ENCODE measurements around the gene SAP30L.

SAP30L gene

DNA sequence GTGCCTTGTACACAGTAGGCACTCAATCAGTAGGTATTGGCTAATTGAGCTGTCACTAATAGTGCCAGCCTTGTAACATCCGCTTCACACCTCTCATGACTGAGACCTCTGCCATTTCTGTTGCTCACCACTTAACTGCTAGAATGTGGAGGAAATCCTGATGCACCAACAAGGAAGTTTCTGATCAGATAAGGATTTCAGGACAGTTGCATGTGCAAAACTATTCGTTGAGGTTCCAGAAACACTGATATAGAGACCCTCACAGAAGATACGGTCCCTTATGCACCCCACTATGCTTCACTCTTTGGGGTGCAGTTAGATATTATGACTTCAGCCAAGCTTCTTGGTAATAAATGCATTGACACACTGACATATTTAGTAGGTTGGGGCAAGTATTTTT, 10.7 kb downstream of the SAP30L start:
- no peak overlapping the region for H3K4me3 ChIP-seq (replicated peaks; ENCODE audit: low read depth, low read length)
- DNase-seq (ENCODE audit: extremely low read depth, low read depth): no peak
- TF ChIP-seq, protein P1, sequence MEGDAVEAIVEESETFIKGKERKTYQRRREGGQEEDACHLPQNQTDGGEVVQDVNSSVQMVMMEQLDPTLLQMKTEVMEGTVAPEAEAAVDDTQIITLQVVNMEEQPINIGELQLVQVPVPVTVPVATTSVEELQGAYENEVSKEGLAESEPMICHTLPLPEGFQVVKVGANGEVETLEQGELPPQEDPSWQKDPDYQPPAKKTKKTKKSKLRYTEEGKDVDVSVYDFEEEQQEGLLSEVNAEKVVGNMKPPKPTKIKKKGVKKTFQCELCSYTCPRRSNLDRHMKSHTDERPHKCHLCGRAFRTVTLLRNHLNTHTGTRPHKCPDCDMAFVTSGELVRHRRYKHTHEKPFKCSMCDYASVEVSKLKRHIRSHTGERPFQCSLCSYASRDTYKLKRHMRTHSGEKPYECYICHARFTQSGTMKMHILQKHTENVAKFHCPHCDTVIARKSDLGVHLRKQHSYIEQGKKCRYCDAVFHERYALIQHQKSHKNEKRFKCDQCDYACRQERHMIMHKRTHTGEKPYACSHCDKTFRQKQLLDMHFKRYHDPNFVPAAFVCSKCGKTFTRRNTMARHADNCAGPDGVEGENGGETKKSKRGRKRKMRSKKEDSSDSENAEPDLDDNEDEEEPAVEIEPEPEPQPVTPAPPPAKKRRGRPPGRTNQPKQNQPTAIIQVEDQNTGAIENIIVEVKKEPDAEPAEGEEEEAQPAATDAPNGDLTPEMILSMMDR (IDR thresholded peaks at IDR 0.05; ENCODE audit: low read depth, low read length, missing control alignments): no peak

DNA sequence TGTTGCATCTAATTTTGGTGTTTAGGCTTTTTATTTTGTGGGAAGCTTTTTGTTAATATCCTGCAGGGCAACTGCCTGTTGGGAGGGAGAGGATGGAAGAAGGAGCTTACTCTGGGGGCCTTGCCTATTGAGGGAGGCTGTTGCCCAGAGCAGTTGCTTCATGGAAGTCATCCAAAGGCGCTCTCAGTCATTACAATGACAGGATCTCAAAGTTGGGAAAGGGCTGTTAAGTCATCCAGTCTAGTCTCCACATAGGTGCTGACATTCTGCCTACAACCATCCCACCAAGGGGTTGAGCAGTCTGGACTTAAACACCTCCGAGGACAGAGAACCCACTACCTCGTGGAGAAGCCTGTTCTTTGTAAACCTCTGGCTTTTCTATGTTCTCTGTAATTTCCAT, 13.2 kb downstream of the SAP30L start:
- TF ChIP-seq, protein P1 (IDR thresholded peaks at IDR 0.05; ENCODE audit: low read depth, low read length, missing control alignments): no peak

DNA sequence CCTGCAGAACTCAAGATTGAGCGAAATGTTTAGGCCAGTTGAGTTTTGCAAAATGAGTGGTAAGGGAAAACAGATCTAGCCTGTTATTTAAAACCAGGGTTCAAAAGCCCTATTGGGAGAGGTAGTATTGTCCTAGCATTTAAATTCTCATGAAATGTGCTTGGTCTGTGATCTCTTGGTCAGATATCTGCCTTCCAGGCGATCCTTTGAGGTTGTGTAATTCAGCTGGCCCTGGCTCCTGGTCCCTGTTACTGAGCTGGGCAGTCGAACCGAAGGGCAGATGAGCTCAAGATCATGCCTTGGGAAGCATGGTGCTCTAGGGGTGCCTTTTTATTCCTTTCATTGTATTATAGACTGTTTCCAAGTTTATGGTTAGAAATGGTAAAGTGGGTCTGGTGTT, 14.4 kb downstream of the SAP30L start:
- DNase-seq (ENCODE audit: extremely low read depth, low read depth): no peak
- TF ChIP-seq, protein P1 (IDR thresholded peaks at IDR 0.05; ENCODE audit: low read depth, low read length, missing control alignments): no peak
- no peak overlapping the region for H3K4me3 ChIP-seq (replicated peaks; ENCODE audit: low read depth, low read length)

More for the DNA sequence above, 13.2 kb downstream of the SAP30L start:
- no peak overlapping the region for H3K4me3 ChIP-seq (replicated peaks; ENCODE audit: low read depth, low read length)
- no peak for DNase-seq (ENCODE audit: extremely low read depth, low read depth)

DNA sequence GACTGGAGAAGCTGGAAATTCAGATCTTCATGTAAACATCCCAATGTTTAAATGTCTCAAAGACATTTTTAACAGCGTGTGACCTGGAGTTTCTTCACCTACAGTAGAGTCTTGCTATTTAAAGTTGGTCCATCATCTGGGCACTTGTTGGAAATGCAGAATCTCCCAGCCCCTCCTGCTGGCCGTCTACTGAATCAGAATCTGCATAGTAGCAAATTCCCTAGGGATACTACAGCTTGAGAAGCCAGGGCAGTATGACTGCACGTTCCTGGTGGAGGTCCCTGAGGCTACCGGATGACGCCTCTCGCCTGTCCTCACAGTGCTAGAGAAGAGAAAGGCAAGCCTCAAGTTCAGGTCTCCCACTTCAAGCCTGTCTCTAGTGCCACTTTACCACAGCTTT, 15.7 kb downstream of the SAP30L start:
- DNase-seq (ENCODE audit: extremely low read depth, low read depth): no peak
- TF ChIP-seq, protein P1 (IDR thresholded peaks at IDR 0.05; ENCODE audit: low read depth, low read length, missing control alignments): peak; percentile 37
- H3K4me3 ChIP-seq (replicated peaks; ENCODE audit: low read depth, low read length): no peak overlapping the region

DNA sequence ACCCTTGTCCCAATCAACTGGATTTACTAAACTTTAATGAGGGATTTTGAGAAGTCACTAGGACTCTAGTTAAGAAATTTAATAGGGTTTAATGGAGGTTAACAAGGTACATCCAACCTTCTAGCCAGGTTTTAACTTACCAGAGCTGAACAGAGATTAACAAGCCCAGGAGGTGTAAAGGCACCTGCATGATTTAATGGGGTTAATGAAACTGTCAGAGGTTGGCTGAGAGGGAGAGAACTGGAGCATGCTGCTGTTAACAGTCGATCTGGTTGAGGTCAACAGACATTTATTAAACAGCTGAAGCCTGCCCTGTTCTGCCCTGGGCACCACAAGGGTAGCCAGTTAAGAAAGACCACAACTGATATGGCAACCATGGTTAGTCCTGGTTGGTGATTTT, 18.6 kb downstream of the SAP30L start:
- DNase-seq (ENCODE audit: extremely low read depth, low read depth): no peak
- TF ChIP-seq, protein P1 (IDR thresholded peaks at IDR 0.05; ENCODE audit: low read depth, low read length, missing control alignments): no peak
- H3K4me3 ChIP-seq (replicated peaks; ENCODE audit: low read depth, low read length): no peak overlapping the region

DNA sequence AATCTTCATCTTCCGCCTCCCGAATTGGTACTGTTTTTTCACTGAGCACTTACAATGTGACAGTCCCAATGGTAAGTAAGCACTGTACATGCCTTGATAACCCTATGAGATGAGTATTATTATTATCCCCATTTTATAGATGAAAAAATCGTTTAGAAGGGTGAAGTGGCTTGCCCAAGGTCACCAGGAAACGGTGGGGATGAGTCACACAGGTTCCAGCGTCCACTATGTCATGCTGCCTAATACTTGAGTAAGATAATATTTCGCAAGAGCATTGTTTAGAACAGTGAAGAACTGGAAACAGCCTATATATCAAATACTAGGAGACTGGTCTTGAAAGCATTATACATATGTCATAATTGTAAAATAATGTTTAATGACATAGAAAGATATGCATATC, 19.4 kb downstream of the SAP30L start:
- no peak overlapping the region for H3K4me3 ChIP-seq (replicated peaks; ENCODE audit: low read depth, low read length)
- no peak for DNase-seq (ENCODE audit: extremely low read depth, low read depth)
- TF ChIP-seq, protein P1 (IDR thresholded peaks at IDR 0.05; ENCODE audit: low read depth, low read length, missing control alignments): no peak

DNA sequence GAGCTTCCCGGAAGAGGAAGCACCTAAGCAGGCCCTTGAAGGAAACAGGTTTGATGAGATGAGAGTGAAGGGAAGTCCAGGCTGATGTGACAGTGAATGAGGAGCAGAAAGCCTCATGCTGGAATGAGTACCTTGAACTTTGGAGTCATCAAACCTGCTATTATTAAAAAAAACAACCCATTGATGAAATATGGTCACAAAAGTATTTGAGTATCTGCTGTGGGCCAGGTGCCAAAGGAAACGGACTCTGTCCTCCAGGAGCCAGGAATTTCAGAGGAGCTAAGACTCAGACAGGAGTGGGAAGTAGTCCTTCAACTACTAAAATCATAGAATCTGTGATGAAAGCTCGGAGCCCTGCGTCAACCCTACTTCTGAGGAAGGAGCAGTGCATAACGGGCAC, 20.4 kb downstream of the SAP30L start:
- TF ChIP-seq, protein P1 (IDR thresholded peaks at IDR 0.05; ENCODE audit: low read depth, low read length, missing control alignments): no peak

More for the DNA sequence above, 20.4 kb downstream of the SAP30L start:
- no peak for DNase-seq (ENCODE audit: extremely low read depth, low read depth)
- H3K4me3 ChIP-seq (replicated peaks; ENCODE audit: low read depth, low read length): no peak overlapping the region
